Adrenal gland (tissue), 12 donors: ENCODE measurements around the gene MIA2. TPM values are rescaled to one million over a fixed set of nuclear protein-coding genes. Genes with fewer than 3 reads are reported as not detected.

ENCODE experiments used
- DNase-seq, 7 donors: peaks; one replicate each; pipeline ENCODE4 v3.0.0-alpha.2; 2019 to 2020
- H3K27ac ChIP-seq, 5 donors: fragments of 200-600 bp; sonication (generic) in 4 of 5; 1 replicate in 3 of 5; 2 replicates in 2 of 5; pipeline versions ENCODE4 v1.5.1 to v1.8.0; 2016 to 2020; ENCODE audit warnings: mild to moderate bottlenecking in 1 of 5
- H3K27me3 ChIP-seq: fragments of 200-600 bp; 2 replicates; pipeline ENCODE4 v1.8.0; 2021
- H3K36me3 ChIP-seq, 2 donors: fragments of 200-600 bp; replicated peaks in 1 of 2; 1 replicate in 1 of 2; 2 replicates in 1 of 2; pipeline versions ENCODE4 v1.5.1 to v1.8.0; 2018 to 2022
- H3K4me1 ChIP-seq, 2 donors: fragments of 200-600 bp; replicated peaks in 1 of 2; 1 replicate in 1 of 2; 2 replicates in 1 of 2; pipeline versions ENCODE4 v1.5.1 to v1.8.0; 2018 to 2021
- H3K4me3 ChIP-seq, 4 donors: fragments of 200-600 bp; sonication (generic) in 3 of 4; one replicate each; pipeline ENCODE4 v1.5.1; 2016 to 2018
- H3K9me3 ChIP-seq, 3 donors: fragments of 200-600 bp; sonication (generic) in 1 of 3; replicated peaks in 1 of 3; 1 replicate in 2 of 3; 2 replicates in 1 of 3; pipeline versions ENCODE4 v1.5.1 to v1.8.0; 2016 to 2021
- CTCF ChIP-seq, 6 experiments: fragments of 450-650 bp in 4 of 6; fragments of 200-600 bp in 2 of 6; sonication (generic) in 1 of 6; IDR thresholded peaks; 1 replicate in 5 of 6; 2 replicates in 1 of 6; pipeline versions ENCODE4 v1.5.1 to v1.8.0; 2016 to 2021; ENCODE audit warnings: antibody characterized with exemption in 6 of 6, mild to moderate bottlenecking in 2 of 6, moderate library complexity in 1 of 6
- POLR2A ChIP-seq, 2 donors: fragments of 450-650 bp; IDR thresholded peaks; one replicate each; pipeline ENCODE4 v1.6.1; 2017; ENCODE audit warnings: antibody characterized with exemption in 2 of 2, mild to moderate bottlenecking in 2 of 2, moderate library complexity in 1 of 2
- WGBS, 4 donors: extraction: QIAGEN DNeasy Blood & Tissue Kit in 2 of 4; methylation state at CpG; one replicate each; pipeline versions ENCODE4 v1.1.5 to v1.1.7; 2013 to 2017; 5-methylcytosine and 5-hydroxymethylcytosine counted together
- intact Hi-C, 2 donors: fragments of 100-400 bp; cut with DNase I; formaldehyde crosslinking; loops; one replicate each; pipeline versions ENCODE4 v1.14.1 to v1.15.0; 2022 to 2023
- polyA plus RNA-seq, 3 donors: library from polyadenylated mRNA; stranded (reverse); fragments of 200-250 nt in 2 of 3; fragments of 350-450 nt in 1 of 3; fragmentation: Illumina TruSeq in 1 of 3; extraction: RNeasy Lipid Tissue Mini Kit (QIAGEN cat#74804) in 1 of 3; gene quantifications; one replicate each; pipeline ENCODE4 v1.2.3, GENCODE V29; 2013 to 2014
- total RNA-seq, 9 donors: library from RNA; depleted of rRNA in 4 of 9; stranded (reverse); fragments of >200 nt in 4 of 9; fragments of 120-200 nt in 1 of 9; fragmentation: NEBNext Ultra II Directional in 1 of 9; extraction: Animal tissue kit (Norgen Biotek cat#: 25700) in 1 of 9; gene quantifications; one replicate each; pipeline versions ENCODE4 v1.1.0 to v1.2.4, GENCODE V29; 2013 to 2023
- donor health status: healthy with polysubstance abuse.
- donor health status: Bipolar disorder and iron deficiency.
- donor health status: DM: yes; HTN: yes; CAD: no.
- donor health status: DM: no; HTN: no; CAD: no.
- donor health status: DM: no; HTN: no; CAD: no.
- donor health status: DM: yes; HTN: yes; CAD: no.

The MIA2 gene
- total and polyA plus RNA-seq, 12 donors, result 24.8 to 62.0 (median 41.5) TPM

GRCh38 chr14:39364509-39364908, 130.8 kb downstream of the MIA2 start:
- H3K27me3 ChIP-seq, result no peaks in the 10 kb centered on the region
- no peak overlapping the region for H3K4me3 ChIP-seq
- intact Hi-C loops, result loop anchor here in 1 of 2 donors (10.0 kb wide), 1 partner anchor 260 kb away; the partner anchor contains the start of gene SEC23A
- H3K9me3 ChIP-seq, result peaks cover 0 to 12% (median 0%) of the 10 kb centered on the region in 3 donors
- no peak for TF ChIP-seq CTCF (IDR thresholded peaks at IDR 0.05)
- TF ChIP-seq POLR2A (IDR thresholded peaks at IDR 0.05), result no peak
- H3K27ac ChIP-seq, result no peak overlapping the region
- H3K36me3 ChIP-seq, result no peaks in the 10 kb centered on the region
- no peak for DNase-seq
- WGBS, 4 donors, result 86 to 91% (median 89%) methylated on average over 1 of the region's 1 CpG
- H3K4me1 ChIP-seq, result peaks cover 0 to 17% of the 10 kb centered on the region in 2 donors

- Histone ChIP-seq H3K27me3 (no peaks in the 10 kb centered on the region), H3K9me3 (peaks cover 0 to 12% (median 0%) of the 10 kb centered on the region in 3 donors), H3K36me3 (no peaks in the 10 kb centered on the region), H3K4me1 (peaks cover 0 to 18% of the 10 kb centered on the region in 2 donors), H3K27ac (no peak overlapping the region), H3K4me3 (no peak overlapping the region)
- no peak for DNase-seq
- WGBS, 4 donors, result 93 to 100% (median 98%) methylated on average over 1 of the region's 1 CpG
- intact Hi-C loops, result loop anchor here in 1 of 2 donors (10.0 kb wide), 1 partner anchor 261 kb away; the partner anchor contains the start of gene SEC23A
- TF ChIP-seq CTCF (IDR thresholded peaks at IDR 0.05), result no peak
- TF ChIP-seq POLR2A (IDR thresholded peaks at IDR 0.05), result no peak
Observed at GRCh38 chr14:39365354-39365753, 131.6 kb downstream of the MIA2 start.

DNA sequence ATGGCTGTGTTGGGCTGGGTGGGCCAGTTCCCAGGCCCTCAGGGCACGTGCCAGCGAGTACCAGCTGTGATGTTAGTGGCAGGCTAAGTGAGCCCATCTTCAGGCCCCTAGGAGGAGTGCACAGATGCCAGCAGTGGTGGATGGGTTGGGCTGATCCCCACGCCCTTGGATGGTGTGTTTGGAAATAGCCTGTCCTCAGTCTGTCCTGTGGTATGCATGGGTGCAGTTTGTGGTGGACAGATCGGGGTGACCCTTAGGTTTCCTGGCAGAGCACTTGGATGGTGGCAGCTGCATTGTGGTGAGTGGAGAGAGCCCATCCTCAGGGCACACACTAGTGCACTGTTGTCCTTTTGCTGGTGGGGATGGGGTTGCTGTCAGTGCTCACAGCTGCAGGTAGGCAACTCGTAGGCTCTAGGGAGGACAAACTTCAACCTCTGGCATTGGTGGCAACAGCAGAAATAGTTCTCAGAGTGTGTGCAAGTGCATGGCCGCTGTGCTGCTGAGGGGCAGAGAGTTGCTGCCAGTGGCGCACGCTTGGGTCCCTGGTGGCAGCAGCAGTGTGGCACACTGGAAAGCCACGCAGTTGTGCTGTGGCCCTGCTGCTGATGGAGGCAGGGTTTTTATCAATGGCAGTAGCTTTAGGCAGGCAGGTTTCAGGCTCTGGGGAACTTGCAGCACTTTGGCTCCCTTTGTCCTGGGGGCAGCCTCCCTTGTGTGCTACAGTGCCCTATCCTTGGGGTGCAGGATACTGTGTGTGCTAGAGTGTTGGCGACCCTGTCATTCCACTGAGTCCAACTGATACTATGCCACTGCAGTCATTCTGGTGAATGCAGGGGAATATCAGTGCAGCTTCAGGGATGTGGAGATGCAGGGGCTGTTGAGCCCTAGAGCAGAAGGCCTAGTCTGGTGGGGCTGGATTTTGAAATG, 133.0 kb downstream of the MIA2 start:
- intact Hi-C loops, result loop anchor here in 1 of 2 donors (10.0 kb wide), 1 partner anchor 262 kb away; the partner anchor contains the start of gene SEC23A
- DNase-seq, result no peak
- no peak for TF ChIP-seq POLR2A (IDR thresholded peaks at IDR 0.05)
- no peak for TF ChIP-seq CTCF (IDR thresholded peaks at IDR 0.05)
- WGBS, 4 donors, result 92 to 98% (median 97%) methylated on average over 8 to 10 of the region's 10 CpGs; no CpG with 5 or more reads in 1 of the 4 donors
- Histone ChIP-seq H3K4me3 (no peak overlapping the region), H3K27me3 (no peaks in the 10 kb centered on the region), H3K27ac (no peak overlapping the region), H3K36me3 (no peaks in the 10 kb centered on the region), H3K4me1 (peaks cover 0 to 18% of the 10 kb centered on the region in 2 donors), H3K9me3 (peaks cover 0 to 12% (median 0%) of the 10 kb centered on the region in 3 donors)

GRCh38 chr14:39367387-39367751, 133.7 kb downstream of the MIA2 start:
- TF ChIP-seq POLR2A (IDR thresholded peaks at IDR 0.05) (no peak), CTCF (IDR thresholded peaks at IDR 0.05) (no peak)
- no peaks in the 10 kb centered on the region for H3K36me3 ChIP-seq
- DNase-seq, result no peak
- no peak overlapping the region for H3K27ac ChIP-seq
- no peak overlapping the region for H3K4me3 ChIP-seq
- H3K4me1 ChIP-seq, result peaks cover 0 to 18% of the 10 kb centered on the region in 2 donors
- 87 to 100% (median 94%) methylated on average over 1 to 2 of the region's 2 CpGs for WGBS, 4 donors
- intact Hi-C loops, result loop anchor here in 1 of 2 donors (10.0 kb wide), 1 partner anchor 263 kb away; the partner anchor contains the start of gene SEC23A
- H3K9me3 ChIP-seq, result peaks cover 0 to 12% (median 0%) of the 10 kb centered on the region in 3 donors
- H3K27me3 ChIP-seq, result no peaks in the 10 kb centered on the region
